Measurements from ENCODE around the gene OPHN1. TPM values are rescaled to one million over a fixed set of nuclear protein-coding genes. Genes with fewer than 3 reads are reported as not detected.

Gene OPHN1
- total and polyA plus RNA-seq, 2 experiments from 2014 or later, result 2.2 to 3.8 TPM

GRCh38 chrX:68204521-68205038 is 228.7 kb downstream of the OPHN1 start:
- ATAC-seq (no peak), DNase-seq (ENCODE audit: low spot score) (no peak)
- Mint-ChIP-seq H3K36me3 (ENCODE audit: low read depth) (no peaks in the 10 kb centered on the region; the same call in 2 of the 3 replicates), H3K27ac (no peak overlapping the region), H3K9me3 (no peaks in the 10 kb centered on the region), H3K4me1 (no peaks in the 10 kb centered on the region), H3K4me3 (no peak overlapping the region), H3K27me3 (ENCODE audit: insufficient read depth, low read depth, poor library complexity) (no peaks in the 10 kb centered on the region)
- no peak overlapping the region for H3K4me3 ChIP-seq
- H2AFZ ChIP-seq, result no peak overlapping the region
- H3K79me2 ChIP-seq (replicated peaks; ENCODE audit: insufficient read depth), result no peaks in the 10 kb centered on the region
- H3K27me3 ChIP-seq (ENCODE audit: insufficient read depth), result no peaks in the 10 kb centered on the region
- TF ChIP-seq ZNF462 (CRISPR knock-in tag; IDR thresholded peaks at IDR 0.05) (no peak), STAT1 (IDR thresholded peaks at IDR 0.05; ENCODE audit: unreplicated experiment) (no peak), POLR2AphosphoS5 (IDR thresholded peaks at IDR 0.05; ENCODE audit: low read depth) (no peak), EZH2phosphoT487 (IDR thresholded peaks at IDR 0.05; ENCODE audit: unreplicated experiment) (no peak)
- H3F3A ChIP-seq (replicated peaks; ENCODE audit: low read depth), result no peaks in the 10 kb centered on the region
- H4K20me1 ChIP-seq (replicated peaks; ENCODE audit: insufficient read depth), result no peaks in the 10 kb centered on the region
- H3K36me3 ChIP-seq (ENCODE audit: insufficient read depth), result no peaks in the 10 kb centered on the region
- H3K9me2 ChIP-seq (ENCODE audit: insufficient read depth), result no peaks in the 10 kb centered on the region
- H3K27ac ChIP-seq (ENCODE audit: low read depth), result no peak overlapping the region
- H3K4me2 ChIP-seq, result no peak overlapping the region
- H3K4me1 ChIP-seq (ENCODE audit: insufficient read depth), result no peaks in the 10 kb centered on the region

GRCh38 chrX:68203646-68204045 is 229.6 kb downstream of the OPHN1 start:
- no peak overlapping the region for H3K4me3 ChIP-seq
- no peaks in the 10 kb centered on the region; the same call in 2 of the 3 replicates for H3K36me3 Mint-ChIP-seq (ENCODE audit: low read depth)
- ATAC-seq, result no peak
- no peaks in the 10 kb centered on the region for H3K79me2 ChIP-seq (replicated peaks; ENCODE audit: insufficient read depth)
- H3K36me3 ChIP-seq (ENCODE audit: insufficient read depth), result no peaks in the 10 kb centered on the region
- no peaks in the 10 kb centered on the region for H3K4me1 Mint-ChIP-seq
- no peak overlapping the region for H3K4me3 Mint-ChIP-seq
- no peaks in the 10 kb centered on the region for H3K27me3 ChIP-seq (ENCODE audit: insufficient read depth)
- H3K27ac Mint-ChIP-seq, result no peak overlapping the region
- no peaks in the 10 kb centered on the region for H3K9me2 ChIP-seq (ENCODE audit: insufficient read depth)
- H3K4me1 ChIP-seq (ENCODE audit: insufficient read depth), result no peaks in the 10 kb centered on the region
- H3K4me2 ChIP-seq, result no peak overlapping the region
- no peak overlapping the region for H3K27ac ChIP-seq (ENCODE audit: low read depth)
- H2AFZ ChIP-seq, result no peak overlapping the region
- H3F3A ChIP-seq (replicated peaks; ENCODE audit: low read depth), result no peaks in the 10 kb centered on the region
- no peaks in the 10 kb centered on the region for H3K9me3 Mint-ChIP-seq
- no peaks in the 10 kb centered on the region for H3K27me3 Mint-ChIP-seq (ENCODE audit: insufficient read depth, low read depth, poor library complexity)
- DNase-seq (ENCODE audit: low spot score), result no peak
- H4K20me1 ChIP-seq (replicated peaks; ENCODE audit: insufficient read depth), result no peaks in the 10 kb centered on the region
- TF ChIP-seq STAT1 (IDR thresholded peaks at IDR 0.05; ENCODE audit: unreplicated experiment), result no peak
- TF ChIP-seq EZH2 (IDR thresholded peaks at IDR 0.05; ENCODE audit: low read depth, unreplicated experiment), result no peak
- no peak for TF ChIP-seq ETS1 (IDR thresholded peaks at IDR 0.05)
- TF ChIP-seq REST (IDR thresholded peaks at IDR 0.05; ENCODE audit: unreplicated experiment), result no peak
- TF ChIP-seq CTCF (conservative IDR thresholded peaks at IDR 0.05; ENCODE audit: low read depth in 2 of 2), result no peak
- TF ChIP-seq ZNF114 (CRISPR knock-in tag; IDR thresholded peaks at IDR 0.05), result no peak
